NCI-H82 treated with DMSO at 0.1 percent for 48 hours (cell line): Measurements from ENCODE around the gene DNASE1.

Source experiments
- DNase-seq: peaks from one replicate; lab custom pipeline; 2025; ENCODE audit not compliant: unreplicated experiment; lab: John Stamatoyannopoulos, UW

DNASE1 gene

DNA sequence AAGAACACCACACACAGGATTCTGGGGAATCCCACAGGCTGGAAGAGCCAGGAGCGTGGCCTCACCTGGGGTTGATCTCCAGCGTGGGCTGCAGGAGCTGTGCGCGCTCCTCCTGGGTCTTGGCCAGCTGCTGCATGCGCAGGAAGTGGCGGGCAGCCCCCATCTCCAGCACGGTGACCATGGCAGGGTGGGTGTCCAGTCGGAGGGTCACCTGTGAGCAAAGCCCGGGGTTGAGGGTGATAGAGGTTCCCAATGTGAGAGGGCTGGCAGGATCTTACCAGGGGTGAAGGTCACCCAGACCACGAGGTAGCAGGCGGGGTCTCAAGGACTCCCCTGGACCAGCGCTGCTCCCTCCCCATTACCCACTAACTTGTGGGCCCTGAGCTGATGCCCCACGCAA lies 7.4 kb downstream of the DNASE1 start:
- DNase-seq: no peak

GRCh38 chr16:3662601-3663000 lies 8.1 kb downstream of the DNASE1 start:
- no peak for DNase-seq

GRCh38 chr16:3664187-3664896 lies 9.9 kb downstream of the DNASE1 start:
- DNase-seq: no peak

DNA sequence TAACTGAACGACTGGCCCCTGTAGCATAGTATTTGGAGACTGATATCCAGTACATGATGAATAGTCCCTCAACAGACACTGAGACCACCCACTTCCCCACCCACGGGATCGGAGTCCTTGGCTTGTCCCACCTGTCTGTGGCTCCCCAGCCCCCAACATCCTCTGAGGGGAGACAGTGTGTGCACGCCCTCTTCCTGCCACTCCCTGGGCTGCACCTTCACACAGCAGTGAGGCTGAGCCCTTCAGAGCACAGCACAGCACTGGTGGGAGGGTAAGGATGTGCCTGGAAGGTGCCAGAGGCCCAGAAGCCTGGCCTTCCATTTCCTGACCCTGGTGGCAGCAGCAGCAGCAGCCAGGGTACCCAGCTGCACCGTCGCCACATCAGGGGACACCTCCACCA lies 11.0 kb downstream of the DNASE1 start:
- DNase-seq: no peak

DNA sequence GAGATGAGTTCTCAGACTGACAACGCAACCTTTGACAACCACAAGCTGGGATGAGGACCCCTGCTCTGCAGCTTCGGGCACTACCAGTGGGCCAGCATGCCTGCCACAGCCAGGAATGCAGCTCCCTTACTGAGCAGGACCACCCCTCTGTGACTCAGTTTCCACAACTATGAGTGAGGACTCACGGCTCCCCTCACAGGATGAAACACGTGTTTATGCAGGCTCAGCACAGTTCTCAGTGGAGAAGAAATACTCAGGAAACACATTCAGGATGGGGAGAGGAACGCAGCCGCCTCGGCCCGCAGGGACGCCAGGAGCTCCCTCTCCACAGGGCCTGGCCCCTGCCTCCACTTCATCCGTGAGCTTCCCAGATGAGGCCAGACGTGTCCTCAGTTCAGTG lies 14.1 kb downstream of the DNASE1 start:
- DNase-seq: no peak

- DNase-seq: no peak
These were observed 14.6 kb downstream of the DNASE1 start for GRCh38 chr16:3669082-3669481.

GRCh38 chr16:3670711-3671110 lies 16.2 kb downstream of the DNASE1 start:
- no peak for DNase-seq

GRCh38 chr16:3671424-3671823 lies 16.9 kb downstream of the DNASE1 start:
- no peak for DNase-seq

GRCh38 chr16:3672571-3673041 lies 18.1 kb downstream of the DNASE1 start:
- no peak for DNase-seq

GRCh38 chr16:3673201-3673600 lies 18.7 kb downstream of the DNASE1 start:
- no peak for DNase-seq

- DNase-seq: no peak
These were observed 19.3 kb downstream of the DNASE1 start for GRCh38 chr16:3673676-3674377.

- no peak for DNase-seq
These were observed 20.2 kb downstream of the DNASE1 start for GRCh38 chr16:3674513-3675295.

DNA sequence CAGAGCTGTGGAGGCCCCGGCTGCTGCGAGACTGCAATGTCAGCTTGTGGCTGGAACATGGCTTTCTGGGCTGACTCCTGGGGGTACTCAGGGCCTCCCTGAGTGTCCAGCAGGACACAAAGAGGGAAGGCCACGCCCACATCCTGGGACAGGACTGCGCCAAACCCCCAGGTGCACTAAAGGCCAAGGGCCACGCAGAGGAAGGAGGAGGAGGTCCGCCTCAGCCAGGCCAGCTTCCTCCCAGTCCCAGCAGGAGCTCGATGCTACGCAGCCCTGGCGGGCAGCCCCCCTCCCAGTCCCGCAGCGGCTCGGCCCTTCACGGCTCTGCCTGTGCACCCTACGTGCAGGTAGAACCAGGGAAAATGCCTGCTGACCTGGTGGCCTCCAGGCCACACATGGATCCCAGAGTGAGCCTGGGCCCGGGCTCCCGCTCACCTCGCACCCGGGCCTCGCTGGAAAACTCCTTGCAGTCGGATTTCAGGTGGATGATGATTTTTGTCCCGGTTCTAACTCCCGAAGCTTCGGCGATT lies 21.2 kb downstream of the DNASE1 start:
- DNase-seq: no peak

DNA sequence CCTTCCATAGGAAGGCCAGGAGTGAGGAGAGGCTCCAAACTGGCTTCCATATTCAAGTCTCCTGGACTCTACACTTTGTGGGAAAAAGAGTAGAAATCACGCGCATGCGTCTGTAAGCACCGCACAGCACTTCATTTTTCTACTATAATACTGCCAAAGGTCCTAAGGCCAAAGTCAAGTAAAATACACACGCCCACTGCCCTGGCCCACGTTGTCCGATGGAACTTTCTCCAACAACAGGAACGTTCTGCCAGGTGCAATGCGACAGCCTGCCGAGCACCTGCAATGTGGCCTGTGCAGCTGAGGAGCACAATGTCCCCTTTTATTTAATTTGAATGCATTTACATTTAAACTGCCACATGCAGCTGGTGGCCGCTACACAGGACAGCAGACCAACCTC lies 23.5 kb downstream of the DNASE1 start:
- no peak for DNase-seq

GRCh38 chr16:3681206-3681605 lies 26.7 kb downstream of the DNASE1 start:
- DNase-seq: no peak

- DNase-seq: no peak
These were observed 32.5 kb downstream of the DNASE1 start for GRCh38 chr16:3687021-3687420.

- no peak for DNase-seq
These were observed 33.3 kb downstream of the DNASE1 start for GRCh38 chr16:3687792-3688191.

- DNase-seq: no peak
These were observed 35.2 kb downstream of the DNASE1 start for GRCh38 chr16:3689731-3690130.

- no peak for DNase-seq
These were observed 36.0 kb downstream of the DNASE1 start for GRCh38 chr16:3690470-3690928.

- DNase-seq: no peak
These were observed 36.7 kb downstream of the DNASE1 start for GRCh38 chr16:3690980-3691720.

GRCh38 chr16:3691761-3692160 lies 37.3 kb downstream of the DNASE1 start:
- DNase-seq: no peak
